Stomach (tissue), 9 donors: ENCODE results near the gene ATP2A3. TPM values are rescaled to one million over a fixed set of nuclear protein-coding genes. Genes with fewer than 3 reads are reported as not detected.
A peak's percentile ranks its signal among the peaks of the same experiment; 100 is the strongest.

Experiments
- DNase-seq, 2 donors: peaks; one replicate each; pipeline versions ENCODE4 v3.0.0 to v3.0.0-alpha.2; 2013 to 2019
- H3K27ac ChIP-seq, 5 donors: fragments of 200-600 bp in 4 of 5; sonication (generic) in 4 of 5; one replicate each; pipeline ENCODE4 v1.5.1; 2013 to 2019; ENCODE audit warnings: mild to moderate bottlenecking in 1 of 5, moderate library complexity in 1 of 5
- H3K27me3 ChIP-seq, 3 donors: fragments of 200-600 bp; sonication (generic); one replicate each; pipeline ENCODE4 v1.5.1; 2017 to 2019; ENCODE audit warnings: mixed run types in 1 of 3
- H3K36me3 ChIP-seq, 4 donors: fragments of 200-600 bp; sonication (generic); 1 replicate in 3 of 4; 2 replicates in 1 of 4; pipeline ENCODE4 v1.5.1; 2016 to 2019
- H3K4me1 ChIP-seq, 4 donors: fragments of 200-600 bp; sonication (generic); one replicate each; pipeline ENCODE4 v1.5.1; 2016 to 2019
- H3K4me3 ChIP-seq, 4 donors: fragments of 200-600 bp; sonication (generic) in 3 of 4; one replicate each; pipeline ENCODE4 v1.5.1; 2016 to 2019; ENCODE audit warnings: mild to moderate bottlenecking in 1 of 4
- H3K9me3 ChIP-seq, 4 donors: fragments of 200-600 bp; sonication (generic); one replicate each; pipeline ENCODE4 v1.5.1; 2016 to 2019
- CTCF ChIP-seq, 7 experiments: fragments of 450-650 bp in 4 of 7; fragments of 200-600 bp in 3 of 7; sonication (generic) in 3 of 7; IDR thresholded peaks; one replicate each; pipeline ENCODE4 v1.5.1; 2016 to 2019; ENCODE audit warnings: antibody characterized with exemption in 7 of 7, control low read depth in 2 of 7, mild to moderate bottlenecking in 1 of 7
- EP300 ChIP-seq: sonication (generic); formaldehyde crosslinking; IDR thresholded peaks from one replicate; pipeline ENCODE4 v1.6.1; 2017; ENCODE audit warnings: antibody characterized with exemption
- POLR2A ChIP-seq, 4 donors: fragments of 450-650 bp; IDR thresholded peaks; one replicate each; pipeline ENCODE4 v1.6.1; 2016; ENCODE audit warnings: antibody characterized with exemption in 4 of 4, control low read depth in 2 of 4, mild to moderate bottlenecking in 1 of 4, moderate library complexity in 1 of 4
- POLR2AphosphoS5 ChIP-seq, 3 donors: sonication (generic); formaldehyde crosslinking; IDR thresholded peaks; one replicate each; pipeline ENCODE4 v1.6.1; 2016; ENCODE audit warnings: antibody characterized with exemption in 3 of 3
- WGBS, 5 donors: extraction: QIAGEN DNeasy Blood & Tissue Kit in 3 of 5; methylation state at CpG; one replicate each; pipeline versions ENCODE4 v1.1.5 to v1.1.7; 2013 to 2018; 5-methylcytosine and 5-hydroxymethylcytosine counted together
- intact Hi-C: fragments of 100-400 bp; cut with DNase I; formaldehyde crosslinking; loops from one replicate; pipeline ENCODE4 v1.15.1; 2023; ENCODE audit warnings: low total_unique reads
- polyA plus RNA-seq, 3 donors: library from polyadenylated mRNA; stranded (reverse); fragments of 200-250 nt; gene quantifications; one replicate each; pipeline ENCODE4 v1.2.3, GENCODE V29; 2013
- total RNA-seq, 5 donors: library from RNA; depleted of rRNA; stranded (reverse); fragments of >200 nt; gene quantifications; one replicate each; pipeline versions ENCODE4 v1.1.0 to v1.2.3, GENCODE V29; 2014 to 2016
- donor health status: healthy with polysubstance abuse.
- donor health status: Bipolar disorder and iron deficiency.
- donor health status: healthy.

ATP2A3 gene
- total and polyA plus RNA-seq, 8 donors, result 10.4 to 1,069 (median 64.1) TPM

GRCh38 chr17:3891626-3892094 lies 72.6 kb downstream of the ATP2A3 start:
- TF ChIP-seq EP300 (no peak), CTCF (IDR thresholded peaks at IDR 0.05) (no peak), POLR2AphosphoS5 (IDR thresholded peaks at IDR 0.05) (no peak), POLR2A (IDR thresholded peaks at IDR 0.05) (no peak)
- DNase-seq, result no peak
- H3K27ac ChIP-seq, result peak overlapping the region; percentile 8 to 88 (median 82)
- peak overlapping the region; percentile 67 to 92 (median 70) for H3K4me3 ChIP-seq
- peaks cover 78 to 91% (median 88%) of the 10 kb centered on the region in 4 donors for H3K4me1 ChIP-seq
- H3K27me3 ChIP-seq, result no peaks in the 10 kb centered on the region
- WGBS, 5 donors, result 38 to 55% (median 43%) methylated on average over 10 to 12 of the region's 12 CpGs
- H3K9me3 ChIP-seq, result no peaks in the 10 kb centered on the region
- no peaks in the 10 kb centered on the region for H3K36me3 ChIP-seq
- intact Hi-C loops, result no loop called here

- 49 to 76% (median 72%) methylated on average over 4 of the region's 4 CpGs for WGBS, 5 donors
- TF ChIP-seq EP300, result no peak
- TF ChIP-seq POLR2A (IDR thresholded peaks at IDR 0.05), result no peak
- TF ChIP-seq POLR2AphosphoS5 (IDR thresholded peaks at IDR 0.05), result no peak
- TF ChIP-seq CTCF (IDR thresholded peaks at IDR 0.05), result no peak
- Histone ChIP-seq H3K4me1 (peaks cover 78 to 95% (median 83%) of the 10 kb centered on the region in 4 donors), H3K4me3 (no peak overlapping the region), H3K27me3 (no peaks in the 10 kb centered on the region), H3K36me3 (no peaks in the 10 kb centered on the region), H3K9me3 (no peaks in the 10 kb centered on the region), H3K27ac (peak overlapping the region in 4 of 5 donors; percentile 83 to 93 (median 88))
- DNase-seq, result no peak
- intact Hi-C loops, result no loop called here
These were observed 73.4 kb downstream of the ATP2A3 start for GRCh38 chr17:3890878-3891219.

GRCh38 chr17:3890082-3890877 lies 74.0 kb downstream of the ATP2A3 start:
- H3K4me1 ChIP-seq, result peaks cover 74 to 95% (median 79%) of the 10 kb centered on the region in 4 donors
- peak; percentile 41 to 78 for DNase-seq
- no peaks in the 10 kb centered on the region for H3K9me3 ChIP-seq
- intact Hi-C loops, result no loop called here
- H3K27ac ChIP-seq, result peak overlapping the region; percentile 2 to 93 (median 87)
- no peak for TF ChIP-seq POLR2A (IDR thresholded peaks at IDR 0.05)
- no peak for TF ChIP-seq POLR2AphosphoS5 (IDR thresholded peaks at IDR 0.05)
- no peak for TF ChIP-seq EP300
- no peak for TF ChIP-seq CTCF (IDR thresholded peaks at IDR 0.05)
- H3K4me3 ChIP-seq, result no peak overlapping the region
- peaks cover 0 to 3% (median 1%) of the 10 kb centered on the region in 4 donors for H3K36me3 ChIP-seq
- 66 to 79% (median 74%) methylated on average over 9 to 22 of the region's 22 CpGs for WGBS, 5 donors
- H3K27me3 ChIP-seq, result no peaks in the 10 kb centered on the region

GRCh38 chr17:3889325-3890012 lies 74.8 kb downstream of the ATP2A3 start:
- intact Hi-C loops, result no loop called here

More at GRCh38 chr17:3889325-3890012, 74.8 kb downstream of the ATP2A3 start:
- no peak for DNase-seq
- Histone ChIP-seq H3K4me1 (peaks cover 67 to 88% (median 72%) of the 10 kb centered on the region in 4 donors), H3K27me3 (no peaks in the 10 kb centered on the region), H3K4me3 (no peak overlapping the region), H3K9me3 (no peaks in the 10 kb centered on the region), H3K36me3 (peaks cover 0 to 11% (median 10%) of the 10 kb centered on the region in 4 donors), H3K27ac (peak overlapping the region; percentile 73 to 93 (median 87))
- WGBS, 5 donors, result 81 to 91% (median 88%) methylated on average over 16 to 17 of the region's 17 CpGs
- no peak for TF ChIP-seq EP300
- TF ChIP-seq CTCF (IDR thresholded peaks at IDR 0.05), result no peak
- TF ChIP-seq POLR2A (IDR thresholded peaks at IDR 0.05), result no peak
- TF ChIP-seq POLR2AphosphoS5 (IDR thresholded peaks at IDR 0.05), result no peak
